H1 (cell line): Measurements from ENCODE around the gene GLIPR2. TPM values are rescaled to one million over a fixed set of nuclear protein-coding genes. Genes with fewer than 3 reads are reported as not detected.
"Not testable (repeated sequence)": the region's sequence is repeated elsewhere in the genome, so short reads cannot be mapped to it uniquely, and the experiment has no call there.

Experiments used
- CTCF ChIA-PET: fragments of 300-600 bp; sonication (Branson Sonifier 250); formaldehyde crosslinking; loops from one replicate; lab custom pipeline; 2021; ENCODE audit not compliant: partially characterized antibody; lab: Charles Lee
- POLR2A ChIA-PET: fragments of 300-600 bp; sonication (Branson Sonifier 250); formaldehyde crosslinking; loops from one replicate; lab custom pipeline; 2021; ENCODE audit warnings: inconsistent platforms; ENCODE audit not compliant: partially characterized antibody; lab: Charles Lee
- DNase-seq, 2 experiments: peaks; one replicate each; pipeline versions ENCODE4 v3.0.0 to v3.0.0-alpha.2; 2010 to 2022; ENCODE audit warnings: low spot score in 2 of 2, low read depth in 1 of 2, mixed read lengths in 1 of 2
- FAIRE-seq: peaks from 2 replicates; lab custom pipeline; 2011; peaks lifted over from hg19 to GRCh38; lab: Jason Lieb, UNC
- H2AFZ ChIP-seq: 2 replicates; pipeline ENCODE4 v1.8.1; 2012; ENCODE audit warnings: low read length, inconsistent platforms
- H2AK5ac ChIP-seq: 2 replicates; pipeline ENCODE4 v1.6.1; 2013; ENCODE audit warnings: low read depth, low read length
- H2BK120ac ChIP-seq: replicated peaks from 2 replicates; pipeline ENCODE3; 2013; ENCODE audit warnings: low read depth, low read length, inconsistent platforms
- H2BK12ac ChIP-seq: 2 replicates; pipeline ENCODE4 v1.6.1; 2013; ENCODE audit warnings: low read depth, low read length
- H2BK15ac ChIP-seq: 2 replicates; pipeline ENCODE4 v1.6.1; 2013; ENCODE audit warnings: low read length
- H2BK20ac ChIP-seq: 2 replicates; pipeline ENCODE4 v1.6.1; 2013; ENCODE audit warnings: low read length
- H2BK5ac ChIP-seq: 2 replicates; pipeline ENCODE4 v1.6.1; 2013; ENCODE audit warnings: low read depth, low read length
- H3K14ac ChIP-seq: 2 replicates; pipeline ENCODE4 v1.6.1; 2013; ENCODE audit warnings: inconsistent platforms; ENCODE audit not compliant: insufficient read length
- H3K18ac ChIP-seq: 2 replicates; pipeline ENCODE4 v1.6.1; 2013; ENCODE audit warnings: low read length; ENCODE audit errors: extremely low read depth
- H3K23ac ChIP-seq: 2 replicates; pipeline ENCODE4 v1.6.1; 2013; ENCODE audit warnings: inconsistent platforms; ENCODE audit not compliant: insufficient read length
- H3K23me2 ChIP-seq: 2 replicates; pipeline ENCODE4 v1.6.1; 2013; ENCODE audit warnings: low read depth, low read length
- H3K27ac ChIP-seq: 2 replicates; pipeline ENCODE4 v1.6.1; 2011; ENCODE audit warnings: low read depth, low read length, inconsistent platforms
- H3K27me3 ChIP-seq, 4 experiments: replicated peaks in 1 of 4; 1 replicate in 1 of 4; 2 replicates in 3 of 4; pipeline versions ENCODE4 v1.6.1 to v1.8.1; 2011 to 2013; ENCODE audit warnings: low read length in 3 of 4, mild to moderate bottlenecking in 3 of 4, inconsistent platforms in 2 of 4, mixed read lengths in 2 of 4, moderate library complexity in 1 of 4; ENCODE audit not compliant: control insufficient read depth in 3 of 4, insufficient read depth in 3 of 4; ENCODE audit errors: extremely low read depth in 1 of 4
- H3K36me3 ChIP-seq, 4 experiments: 2 replicates each; pipeline versions ENCODE4 v1.6.1 to v1.8.1; 2011 to 2013; ENCODE audit warnings: mild to moderate bottlenecking in 4 of 4, low read length in 3 of 4, moderate library complexity in 2 of 4, control low read depth in 1 of 4, inconsistent platforms in 1 of 4; ENCODE audit not compliant: insufficient read depth in 4 of 4, control insufficient read depth in 2 of 4
- H3K4ac ChIP-seq: replicated peaks from 2 replicates; pipeline ENCODE3; 2013; ENCODE audit warnings: low read length, low read depth, mixed read lengths, inconsistent platforms; ENCODE audit not compliant: insufficient read length
- H3K4me1 ChIP-seq, 4 experiments: replicated peaks in 1 of 4; 1 replicate in 1 of 4; 2 replicates in 3 of 4; pipeline versions ENCODE4 v1.6.1 to v1.8.1; 2011 to 2013; ENCODE audit warnings: low read length in 3 of 4, inconsistent platforms in 2 of 4, mixed read lengths in 1 of 4; ENCODE audit not compliant: insufficient read depth in 4 of 4, control insufficient read depth in 3 of 4
- H3K4me2 ChIP-seq, 2 experiments: 2 replicates each; pipeline versions ENCODE4 v1.6.1 to v1.8.1; 2011 to 2013; ENCODE audit warnings: low read depth in 2 of 2, low read length in 2 of 2, control low read depth in 1 of 2, inconsistent platforms in 1 of 2, mild to moderate bottlenecking in 1 of 2; ENCODE audit not compliant: insufficient read depth in 1 of 2
- H3K4me3 ChIP-seq, 4 experiments: fragments of 200-600, 300-600 bp in 1 of 4; sonication (generic), shearing (Covaris generic), sonication (Bioruptor Twin) in 1 of 4; 2 replicates each; pipeline versions ENCODE4 v1.5.1 to v1.8.1; 2011 to 2016; ENCODE audit warnings: low read length in 4 of 4, low read depth in 3 of 4, control low read depth in 2 of 4, inconsistent platforms in 2 of 4, mild to moderate bottlenecking in 2 of 4, mixed read lengths in 1 of 4, moderate library complexity in 1 of 4; ENCODE audit not compliant: insufficient read depth in 2 of 4; ENCODE audit errors: extremely low read depth in 1 of 4
- H3K56ac ChIP-seq: replicated peaks from 2 replicates; pipeline ENCODE3; 2013; ENCODE audit warnings: low read depth, mild to moderate bottlenecking, mixed read lengths, low read length, inconsistent platforms; ENCODE audit not compliant: insufficient read length
- H3K79me1 ChIP-seq: 2 replicates; pipeline ENCODE4 v1.6.1; 2013; ENCODE audit warnings: low read depth, low read length, control low read depth
- H3K79me2 ChIP-seq, 2 experiments: 2 replicates each; pipeline versions ENCODE4 v1.6.1 to v1.8.1; 2012 to 2013; ENCODE audit warnings: low read length in 2 of 2, mild to moderate bottlenecking in 2 of 2, inconsistent platforms in 1 of 2; ENCODE audit not compliant: insufficient read depth in 2 of 2, control insufficient read depth in 1 of 2
- H3K9ac ChIP-seq, 4 experiments: replicated peaks in 1 of 4; 1 replicate in 1 of 4; 2 replicates in 3 of 4; pipeline versions ENCODE4 v1.6.1 to v1.8.1; 2011 to 2013; ENCODE audit warnings: low read depth in 3 of 4, low read length in 3 of 4, control low read depth in 2 of 4, mild to moderate bottlenecking in 2 of 4, moderate library complexity in 2 of 4, inconsistent platforms in 1 of 4; ENCODE audit errors: extremely low read depth in 1 of 4
- H3K9me3 ChIP-seq, 2 experiments: 2 replicates each; pipeline versions ENCODE4 v1.6.1 to v1.8.1; 2012 to 2013; ENCODE audit warnings: mild to moderate bottlenecking in 2 of 2, moderate library complexity in 2 of 2, control low read depth in 1 of 2, inconsistent platforms in 1 of 2, low read depth in 1 of 2, low read length in 1 of 2, mixed read lengths in 1 of 2; ENCODE audit not compliant: insufficient read depth in 2 of 2
- H4K20me1 ChIP-seq, 2 experiments: replicated peaks in 1 of 2; 2 replicates each; pipeline versions ENCODE3 to v1.8.1; 2011 to 2013; ENCODE audit warnings: inconsistent platforms in 2 of 2, low read length in 2 of 2, mild to moderate bottlenecking in 1 of 2; ENCODE audit not compliant: insufficient read depth in 2 of 2, control insufficient read depth in 1 of 2
- H4K5ac ChIP-seq: 2 replicates; pipeline ENCODE4 v1.6.1; 2013; ENCODE audit warnings: low read length, low read depth, mixed read lengths, inconsistent platforms; ENCODE audit not compliant: insufficient read length
- H4K8ac ChIP-seq: 2 replicates; pipeline ENCODE4 v1.8.0; 2013; ENCODE audit warnings: mild to moderate bottlenecking, moderate library complexity, low read length, inconsistent platforms; ENCODE audit not compliant: insufficient read depth; ENCODE audit errors: extremely low read depth
- H4K91ac ChIP-seq: replicated peaks from 2 replicates; pipeline ENCODE3; 2013; ENCODE audit warnings: low read length, mixed read lengths, inconsistent platforms; ENCODE audit not compliant: insufficient read length
- WGBS, 2 experiments: shearing (Covaris generic) in 1 of 2; methylation state at CpG; one replicate each; pipeline versions ENCODE4 v1.1.6 to v1.1.7; 2013 to 2015; ENCODE audit warnings: low lambda C conversion rate in 2 of 2, mixed read lengths in 2 of 2, inconsistent platforms in 1 of 2, low coverage in 1 of 2, missing lambda C conversion rate in 1 of 2; ENCODE audit not compliant: insufficient replicate concordance in 2 of 2, insufficient coverage in 1 of 2, insufficient read length in 1 of 2; ENCODE audit errors: extremely low coverage in 1 of 2, missing lambda C conversion rate in 1 of 2; 5-methylcytosine and 5-hydroxymethylcytosine counted together
- polyA plus RNA-seq, 7 experiments: library from polyadenylated mRNA; depleted of rRNA in 3 of 7; stranded (reverse) in 5 of 7; unstranded in 2 of 7; fragments of >200 nt in 5 of 7; fragments of 200-250 nt in 2 of 7; gene quantifications; 1 replicate in 5 of 7; 2 replicates in 1 of 7; 4 replicates in 1 of 7; pipeline versions ENCODE4 v1.2.1 to v1.2.3, GENCODE V29; 2011 to 2013; ENCODE audit warnings: missing spikeins in 2 of 7, mixed read lengths in 2 of 7
- total RNA-seq: library from RNA; stranded (reverse); fragmentation: NEBNext Ultra II Directional; extraction: Animal tissue kit (Norgen Biotek cat#: 25700); gene quantifications from 2 replicates; pipeline ENCODE4 v1.2.1, GENCODE V29; 2021

The GLIPR2 gene
- total and polyA plus RNA-seq, 2 of the 8 experiments (the other 6 are each of a cell fraction or from before 2014, with no cell fraction given): 7.9 to 12.0 TPM

DNA sequence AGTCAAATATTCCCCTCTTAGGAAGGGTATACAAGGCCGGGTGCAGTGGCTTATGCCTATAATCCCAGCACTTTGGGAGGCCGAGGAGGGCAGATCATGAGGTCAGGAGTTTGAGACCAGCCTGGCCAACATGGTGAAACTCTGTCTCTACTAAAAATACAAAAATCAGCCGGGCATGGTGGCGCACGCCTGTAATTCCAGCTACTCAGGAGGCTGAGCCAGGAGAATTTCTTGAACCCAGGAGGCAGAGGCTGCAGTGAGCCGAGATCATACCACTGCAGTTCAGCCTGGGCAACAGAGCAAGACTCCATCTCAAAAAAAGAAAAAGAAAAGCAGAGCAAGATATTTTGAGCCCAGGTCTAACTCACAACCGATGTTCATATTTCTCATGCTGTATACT is 4.9 kb upstream of the GLIPR2 start:
- POLR2A ChIA-PET, H2AK5ac ChIP-seq, H2BK15ac ChIP-seq, H3K23me2 ChIP-seq, FAIRE-seq, H3K4ac ChIP-seq, H3K56ac ChIP-seq, H2BK5ac ChIP-seq, H3K9ac ChIP-seq, H2BK20ac ChIP-seq, H3K18ac ChIP-seq, H3K79me2 ChIP-seq, H3K4me1 ChIP-seq, DNase-seq, H3K79me1 ChIP-seq, H2AFZ ChIP-seq, H2BK12ac ChIP-seq, H3K4me2 ChIP-seq, H3K36me3 ChIP-seq, H3K14ac ChIP-seq, H2BK120ac ChIP-seq, H3K23ac ChIP-seq, H3K27ac ChIP-seq, H4K91ac ChIP-seq, H3K9me3 ChIP-seq, H4K8ac ChIP-seq, H4K20me1 ChIP-seq: not testable (repeated sequence)
- WGBS, 2 experiments: 86% methylated on average over 7 of the region's 7 CpGs; no CpG with 5 or more reads in 1 of the 2 experiments
- H3K27me3 ChIP-seq: peaks cover 0 to 26% (median 23%) of the 10 kb centered on the region in 4 experiments; a peak in 6 of 7 replicates
- H3K4me3 ChIP-seq: peak overlapping the region in 1 of 4 experiments; percentile 25; a peak in 1 of 8 replicates
- H4K5ac ChIP-seq: peak overlapping the region; percentile 48
- CTCF ChIA-PET: interaction anchor here (0.6 to 1.5 kb wide), 3 partner anchors 13 to 35 kb away, joined by 3 to 6 read pairs (median 3); no protein-coding TSS in a partner anchor
